HG03575 (cell line): ENCODE results near the gene ZNF710.

Source experiments
- ATAC-seq: cut with Tn5 transposase; IDR thresholded peaks from one replicate; pipeline ENCODE4 v1.9.1; 2021; ENCODE audit not compliant: unreplicated experiment, insufficient number of reproducible peaks, low FRiP score; ENCODE audit errors: extremely low read depth

Gene ZNF710

DNA sequence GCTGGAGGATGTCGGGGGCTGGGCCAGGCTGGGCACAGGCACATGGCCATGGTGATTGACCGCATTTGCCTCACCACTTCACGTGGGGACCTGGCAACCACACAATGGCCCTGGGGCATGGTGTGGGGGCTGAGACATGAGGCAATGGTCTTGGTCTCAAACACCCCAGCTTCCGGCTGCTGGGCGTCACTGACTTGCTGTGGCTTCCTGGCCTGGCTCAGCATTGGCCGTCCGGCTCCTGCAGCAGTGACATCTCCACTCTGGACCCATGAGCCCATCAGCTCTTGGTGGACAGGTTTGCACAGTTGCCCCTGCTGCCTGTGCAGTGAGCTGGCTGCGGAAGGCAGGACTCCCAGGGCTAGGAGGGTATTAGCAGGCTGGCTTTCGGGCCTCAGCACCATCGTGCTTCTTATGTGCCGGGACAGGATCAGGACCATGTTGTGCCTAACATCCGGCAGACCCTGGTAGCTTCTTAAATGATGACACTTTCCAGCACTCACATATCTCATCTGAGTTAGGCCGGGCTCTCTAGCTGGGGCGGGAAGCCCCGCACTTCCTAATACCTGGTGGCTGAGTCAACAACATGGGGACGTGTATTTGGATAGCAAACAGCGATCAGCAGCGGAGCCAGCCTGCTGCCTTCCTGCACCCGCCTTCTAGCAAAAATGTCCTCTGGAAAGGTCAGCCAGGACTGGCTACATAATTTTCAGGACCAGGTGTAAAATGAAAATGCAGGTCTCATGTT is 34.1 kb downstream of the ZNF710 start:
- ATAC-seq = no peak

DNA sequence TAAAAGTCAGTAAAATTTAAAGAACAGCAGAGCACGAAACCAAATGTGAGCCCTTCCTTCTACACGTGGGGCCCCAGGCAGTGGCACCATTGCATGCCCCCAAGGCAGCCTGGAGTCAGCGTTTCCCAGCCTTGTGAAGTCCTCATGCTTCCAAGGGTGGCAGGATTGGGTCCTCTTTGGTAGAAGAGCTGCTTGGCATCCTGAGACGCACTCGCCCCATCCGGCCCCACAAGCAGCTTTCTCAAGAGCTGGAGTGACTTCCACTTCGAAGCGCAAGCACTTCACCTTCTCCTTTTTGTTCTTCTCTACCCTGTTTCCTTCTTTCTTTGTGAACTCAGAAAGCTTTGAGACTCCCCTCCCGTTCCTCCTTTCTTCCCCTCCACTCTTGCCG is 34.7 kb downstream of the ZNF710 start:
- ATAC-seq = no peak

DNA sequence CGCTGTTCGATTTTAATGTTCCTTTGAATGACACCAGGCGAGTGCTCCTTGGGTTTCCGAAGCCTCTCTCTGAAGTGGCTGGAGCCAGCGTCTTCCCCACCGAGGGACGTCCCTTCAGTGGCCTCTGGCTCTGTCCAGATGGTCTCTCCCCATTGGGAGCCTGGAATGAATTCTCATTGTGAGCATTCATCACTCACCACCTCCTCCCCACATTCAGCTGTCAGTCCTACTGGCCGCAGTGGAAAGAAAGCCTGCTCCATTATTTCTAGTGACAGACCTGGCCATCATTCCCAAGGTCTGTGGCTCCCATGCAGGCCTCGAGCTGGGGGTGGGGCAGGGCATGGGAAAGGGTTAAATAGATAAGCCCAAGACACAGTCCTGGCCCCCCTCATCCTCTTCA is 35.2 kb downstream of the ZNF710 start:
- ATAC-seq = no peak

DNA sequence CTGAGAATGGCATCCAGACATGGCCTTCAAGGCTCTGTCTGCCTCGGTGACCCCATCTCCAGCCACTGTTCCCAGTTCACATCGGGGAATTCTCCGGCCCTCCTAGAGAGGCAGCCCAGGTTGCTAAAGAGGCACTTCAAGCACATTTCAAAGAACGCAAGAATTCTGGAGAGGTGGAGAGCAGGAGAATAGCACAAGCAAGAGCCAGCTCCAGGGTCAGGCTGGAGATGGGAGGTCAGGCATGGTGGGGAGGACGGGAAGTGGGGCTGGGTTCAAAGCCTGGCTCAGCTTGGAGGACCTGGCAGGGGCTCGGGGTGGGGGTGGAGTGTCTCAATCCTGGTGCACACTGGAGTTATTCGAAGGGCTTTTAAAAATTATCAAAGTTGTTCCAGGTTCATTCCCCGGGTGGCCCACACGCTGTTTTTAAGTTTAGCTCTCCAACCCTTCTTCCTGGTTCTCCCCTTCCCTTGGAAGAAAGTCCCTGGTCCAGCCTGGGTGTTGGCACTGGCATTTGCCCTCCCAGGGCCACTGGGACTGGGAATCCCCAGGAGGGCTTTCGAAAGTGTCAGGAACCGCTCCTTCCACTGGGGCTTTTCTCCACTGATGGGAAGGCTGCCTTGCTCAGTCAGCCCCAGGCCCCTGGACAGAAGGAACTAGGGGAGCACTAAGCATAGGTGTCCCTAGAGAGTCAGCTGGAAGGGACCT is 35.8 kb downstream of the ZNF710 start:
- ATAC-seq = no peak

DNA sequence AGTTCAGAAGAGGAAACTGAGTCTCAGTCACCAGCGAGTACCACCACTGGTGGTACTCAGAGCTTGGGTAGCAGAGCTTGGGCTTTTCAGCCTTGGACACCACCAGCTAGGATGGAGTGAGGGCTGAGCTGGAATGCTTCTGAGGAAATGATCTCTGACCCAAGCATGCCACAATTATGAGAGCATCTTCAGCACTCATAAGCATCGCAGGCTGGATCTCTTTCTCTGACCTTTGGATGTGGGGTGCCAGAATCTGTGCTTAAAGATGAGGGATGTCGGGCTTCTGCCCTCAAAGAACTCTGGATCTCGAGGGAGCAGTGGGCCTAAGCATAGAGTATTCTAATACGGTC is 36.4 kb downstream of the ZNF710 start:
- no peak for ATAC-seq

DNA sequence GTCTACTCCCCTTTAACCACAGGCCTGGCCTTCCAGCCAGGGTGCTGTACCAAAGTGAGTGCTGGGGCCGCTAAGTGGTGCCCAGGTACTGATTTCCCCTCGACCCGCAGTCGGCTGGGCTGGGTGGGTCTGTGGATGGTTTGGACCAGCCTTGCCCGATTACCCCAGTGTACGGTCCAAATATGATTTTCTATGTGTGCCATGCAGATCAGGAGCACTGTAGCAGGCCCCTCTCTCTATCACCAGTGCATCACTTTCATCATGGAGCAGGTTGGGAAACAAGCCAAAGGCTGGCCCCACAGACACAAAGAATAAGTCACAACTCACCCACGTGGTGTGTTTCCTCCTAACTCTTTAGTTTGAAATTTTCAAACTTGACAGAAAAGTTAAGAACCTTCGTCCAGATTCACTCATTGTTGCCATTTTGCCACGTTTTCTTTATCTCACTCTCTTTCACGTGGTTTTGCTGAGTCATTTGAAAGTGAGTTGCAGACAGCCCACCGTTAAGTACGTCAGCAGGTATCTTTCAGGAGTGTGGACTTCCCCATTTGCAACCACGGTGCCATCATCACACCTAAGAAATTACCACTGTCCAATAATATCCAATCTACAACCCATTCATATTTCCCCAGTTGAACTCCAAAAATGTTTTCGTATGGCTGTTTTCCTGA is 37.0 kb downstream of the ZNF710 start:
- peak; percentile 58 for ATAC-seq

DNA sequence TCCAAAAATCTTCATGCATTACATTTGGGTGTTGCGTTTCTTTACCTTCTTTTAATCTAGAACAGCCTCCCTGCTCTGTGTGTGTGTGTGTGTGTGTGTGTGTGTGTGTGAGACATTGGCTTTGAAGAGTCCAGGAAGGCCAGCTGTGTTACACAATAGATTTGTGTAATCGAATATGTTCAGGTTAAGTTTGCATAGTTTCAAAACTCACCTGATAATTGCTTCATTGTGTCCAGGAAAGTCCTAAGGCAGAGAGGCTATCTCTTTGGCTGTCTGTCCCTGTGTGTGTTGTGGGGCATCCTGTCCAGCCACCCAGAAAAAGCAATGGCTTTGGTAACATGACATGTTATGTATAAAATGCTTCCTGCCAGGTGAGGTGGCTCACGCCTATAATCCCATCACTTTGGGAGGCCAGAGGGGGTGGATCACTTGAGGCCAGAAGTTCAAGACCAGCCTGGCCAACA is 37.5 kb downstream of the ZNF710 start:
- ATAC-seq = no peak

DNA sequence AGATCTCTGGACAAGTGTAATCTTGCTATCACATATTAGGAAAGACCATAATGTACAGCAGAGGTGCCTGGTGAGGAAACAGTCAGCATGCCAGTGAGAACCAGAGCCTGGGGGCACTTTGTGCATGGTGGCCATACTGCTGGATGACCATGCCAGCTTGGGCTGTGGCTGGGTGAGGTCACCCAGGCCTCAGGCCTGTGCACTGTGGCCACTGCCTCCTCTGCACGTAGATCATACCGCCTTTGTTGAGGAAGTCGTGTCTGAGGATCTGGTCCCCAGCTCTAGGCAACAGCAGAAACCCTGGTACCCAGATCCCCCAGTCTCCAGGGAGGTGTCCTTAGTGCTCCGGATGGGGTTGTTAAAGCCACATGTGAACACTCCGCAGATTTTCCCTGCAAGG is 38.9 kb downstream of the ZNF710 start:
- ATAC-seq = no peak

DNA sequence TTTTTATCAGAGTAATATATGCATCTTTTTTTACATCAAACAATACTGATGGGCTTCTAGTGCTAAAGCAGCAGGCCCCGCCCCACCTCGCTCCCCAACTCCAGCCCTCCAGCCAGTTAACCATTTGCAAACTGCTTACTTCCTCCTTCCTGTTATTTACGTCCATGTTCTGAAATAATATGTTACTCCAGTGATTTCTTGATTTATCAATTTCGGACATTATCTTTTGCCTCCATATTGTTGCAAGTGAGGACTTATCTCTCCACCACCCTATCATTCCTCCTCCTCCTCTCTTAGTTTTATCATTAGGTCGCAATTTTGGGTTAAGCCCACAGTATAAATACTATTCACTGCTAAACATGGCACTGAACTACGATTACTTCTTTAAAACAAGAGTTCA is 39.5 kb downstream of the ZNF710 start:
- no peak for ATAC-seq

DNA sequence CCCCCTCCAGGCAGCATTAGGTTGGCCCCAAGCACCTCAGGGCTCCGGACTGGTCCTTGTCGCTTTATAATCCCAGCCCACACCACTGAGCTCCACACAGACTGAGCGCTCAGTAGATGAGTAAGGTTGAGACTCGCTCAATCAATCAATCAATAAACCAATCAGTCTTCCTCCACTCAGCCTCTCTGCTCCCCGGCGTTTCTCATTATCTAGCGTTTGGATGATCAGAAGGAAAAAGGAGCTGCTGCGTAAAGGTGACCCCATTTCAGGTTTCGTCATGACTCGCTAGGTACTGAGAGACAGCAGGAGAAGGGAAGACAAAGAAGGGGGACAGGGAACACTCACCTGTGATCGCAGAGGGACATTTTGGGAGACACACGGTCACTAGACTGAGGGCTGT is 41.2 kb downstream of the ZNF710 start:
- no peak for ATAC-seq

DNA sequence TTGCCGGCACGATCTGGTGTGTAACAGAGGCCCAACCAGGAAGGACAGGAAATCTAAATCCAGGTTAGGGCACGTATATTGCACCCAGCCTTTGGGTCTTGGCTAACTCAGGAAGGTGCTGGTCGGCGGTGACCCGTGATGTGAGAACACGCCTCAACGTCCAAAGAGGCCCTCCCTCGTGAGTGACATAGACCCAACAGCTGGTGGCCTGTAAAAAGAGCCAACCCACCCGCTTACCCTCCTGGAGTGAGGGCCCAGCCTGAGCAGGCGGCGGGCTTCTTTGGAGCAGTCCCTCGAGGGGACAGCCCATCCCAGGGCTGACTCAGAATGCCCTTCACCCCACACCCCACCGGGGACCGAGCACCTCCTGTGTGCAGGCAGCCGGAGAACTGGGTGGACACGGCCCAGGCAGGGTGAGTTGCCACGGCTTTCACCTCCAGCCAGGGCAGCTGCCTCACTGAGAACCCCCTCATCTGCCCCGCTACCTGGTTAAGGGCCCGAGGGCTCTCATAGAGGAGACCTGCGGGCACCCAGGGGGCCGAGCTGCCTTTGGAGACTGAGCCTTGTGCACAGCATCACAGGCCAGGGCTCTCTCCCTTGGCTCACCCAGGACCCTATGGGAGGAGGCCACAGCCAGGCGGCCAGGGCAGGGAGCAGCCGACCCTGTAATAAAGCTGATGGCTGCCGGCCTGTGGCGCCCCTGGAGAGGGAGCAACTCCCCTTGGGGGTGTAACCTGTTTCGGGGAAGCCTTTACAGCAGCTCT is 41.8 kb downstream of the ZNF710 start:
- ATAC-seq = no peak

DNA sequence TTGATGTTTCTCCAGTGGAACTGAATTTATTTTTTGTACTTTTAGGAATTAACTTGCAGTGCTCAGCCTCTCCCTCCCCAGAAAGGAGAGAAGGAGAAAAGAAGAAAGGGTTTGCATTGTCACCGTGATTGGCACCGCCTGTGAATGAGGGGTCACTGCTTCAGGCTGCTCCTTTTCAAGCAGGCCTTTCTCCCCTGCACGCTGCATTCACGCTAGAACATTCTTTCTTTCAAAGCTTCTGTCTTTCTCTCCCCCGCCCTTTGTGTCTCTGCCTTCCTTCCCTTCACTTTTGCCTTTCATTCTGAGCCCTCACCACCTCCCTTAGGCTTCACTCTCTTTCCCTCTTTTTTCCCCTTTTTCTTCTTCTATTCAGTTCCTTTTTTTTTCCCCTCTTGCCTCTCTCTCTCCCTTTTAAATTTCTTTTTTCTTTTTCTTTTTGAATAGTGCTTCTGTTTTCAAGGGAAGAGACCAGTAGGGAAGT is 42.4 kb downstream of the ZNF710 start:
- ATAC-seq = no peak

DNA sequence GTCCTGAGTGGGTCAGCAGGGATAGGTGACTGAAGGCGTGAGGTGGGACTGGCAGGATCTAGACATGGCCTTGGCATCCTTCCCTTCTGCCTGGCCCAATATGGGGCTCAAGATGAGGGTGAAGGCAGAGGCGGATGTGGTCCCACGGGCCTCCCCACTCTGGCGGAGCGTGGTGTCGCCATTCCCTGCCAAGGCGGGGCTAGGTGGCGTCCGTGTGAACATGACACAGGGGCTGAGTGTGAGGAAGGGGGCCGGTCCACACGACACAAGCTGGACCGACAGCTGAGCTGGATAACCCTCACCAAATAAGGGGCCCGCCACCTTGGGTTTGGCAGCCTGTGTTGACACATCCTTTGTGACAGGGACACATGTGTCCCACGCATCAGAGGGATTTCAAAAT is 43.1 kb downstream of the ZNF710 start:
- no peak for ATAC-seq

DNA sequence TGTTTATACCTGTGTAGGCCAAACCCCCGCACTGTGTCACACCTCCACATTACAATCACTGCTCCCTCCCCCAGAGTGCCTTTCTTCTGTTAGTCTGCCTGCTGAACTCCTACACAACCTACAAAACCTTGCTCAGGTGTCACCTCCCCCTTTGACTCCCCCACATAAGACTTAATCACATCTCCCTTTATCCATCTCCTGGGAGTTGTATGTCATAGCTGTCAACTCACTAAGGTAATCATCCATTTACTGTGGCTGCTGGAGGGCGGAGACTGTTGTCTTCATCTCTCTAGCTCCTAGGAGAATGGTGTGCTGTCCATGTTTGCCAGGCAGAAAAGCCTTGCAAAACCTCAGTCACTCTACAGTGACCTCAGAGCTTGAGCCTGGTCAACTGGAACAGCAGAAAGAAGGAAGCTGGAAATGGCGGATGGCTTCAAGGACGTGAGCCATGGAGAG is 43.8 kb downstream of the ZNF710 start:
- ATAC-seq = no peak

DNA sequence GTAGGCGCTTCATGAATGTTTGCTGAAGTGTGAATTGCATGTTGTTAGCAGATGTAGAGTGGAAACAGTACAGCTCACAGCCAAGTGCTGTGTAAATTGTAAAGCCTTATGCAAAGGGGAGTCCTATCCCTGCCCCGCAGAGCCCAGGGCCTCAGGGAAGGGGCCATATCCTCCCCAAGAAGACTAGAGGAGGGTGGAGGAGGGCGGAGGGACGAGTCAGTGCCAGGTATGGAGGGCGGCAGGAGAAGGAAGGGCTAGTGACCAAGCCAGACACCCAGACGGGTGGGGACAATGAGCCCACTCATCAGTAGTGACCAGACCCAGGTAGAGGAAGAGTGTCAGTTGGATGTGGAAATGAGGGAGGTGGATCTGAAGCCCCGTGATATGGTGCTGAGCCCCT is 45.2 kb downstream of the ZNF710 start:
- no peak for ATAC-seq

DNA sequence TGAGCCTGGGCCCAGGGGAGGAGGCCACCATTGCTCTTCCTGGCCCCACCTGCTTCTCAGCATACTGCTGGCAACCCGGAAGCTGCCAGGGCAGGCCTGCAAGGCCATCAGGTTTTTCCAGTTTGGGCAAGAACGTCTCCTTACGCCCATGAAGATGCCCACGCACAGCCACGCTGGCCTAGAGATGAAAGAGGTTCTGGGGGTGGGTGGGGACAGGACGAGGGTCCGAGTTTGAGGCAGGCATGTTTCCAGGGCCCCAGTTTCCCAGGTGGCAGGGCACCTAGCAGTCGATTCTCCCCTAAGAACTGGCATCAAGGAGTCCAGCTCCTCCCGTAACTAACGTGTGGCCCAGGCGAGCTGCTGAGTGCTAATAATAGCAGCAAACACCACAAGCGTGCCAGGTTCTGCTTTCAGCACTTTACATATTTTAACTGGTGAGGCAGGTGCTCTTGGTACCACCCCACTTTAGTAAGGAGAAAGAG is 45.8 kb downstream of the ZNF710 start:
- no peak for ATAC-seq

DNA sequence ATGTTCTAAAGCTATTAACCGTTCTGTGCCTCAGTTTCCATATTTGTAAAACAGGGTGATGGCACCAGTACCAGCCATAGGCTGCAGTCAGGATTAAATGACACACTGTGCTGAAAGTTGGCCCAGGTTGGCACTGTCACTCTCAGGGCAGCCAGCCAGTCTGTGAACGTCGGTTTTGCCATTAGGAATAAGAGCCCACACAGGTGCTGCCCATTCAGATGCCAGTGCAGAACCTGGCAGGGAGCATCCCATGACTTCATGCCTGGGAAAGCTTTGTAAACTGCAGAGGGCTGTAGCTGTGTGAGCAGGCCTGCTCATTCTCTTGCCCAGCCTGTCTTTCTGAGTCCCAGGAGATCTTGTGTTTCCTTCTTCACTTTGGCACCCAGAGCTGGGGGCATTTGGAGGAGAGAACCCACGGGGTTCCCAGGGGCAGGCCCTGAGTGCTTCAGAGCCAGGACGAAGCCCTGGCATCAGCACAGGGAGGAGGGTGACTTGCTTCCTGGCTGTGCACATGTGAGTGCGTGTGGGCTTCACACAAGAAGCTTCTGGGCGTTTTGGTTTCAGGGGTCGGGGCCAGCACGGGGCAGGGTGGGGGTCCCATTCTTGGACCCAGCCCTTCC is 46.9 kb downstream of the ZNF710 start:
- ATAC-seq = no peak

DNA sequence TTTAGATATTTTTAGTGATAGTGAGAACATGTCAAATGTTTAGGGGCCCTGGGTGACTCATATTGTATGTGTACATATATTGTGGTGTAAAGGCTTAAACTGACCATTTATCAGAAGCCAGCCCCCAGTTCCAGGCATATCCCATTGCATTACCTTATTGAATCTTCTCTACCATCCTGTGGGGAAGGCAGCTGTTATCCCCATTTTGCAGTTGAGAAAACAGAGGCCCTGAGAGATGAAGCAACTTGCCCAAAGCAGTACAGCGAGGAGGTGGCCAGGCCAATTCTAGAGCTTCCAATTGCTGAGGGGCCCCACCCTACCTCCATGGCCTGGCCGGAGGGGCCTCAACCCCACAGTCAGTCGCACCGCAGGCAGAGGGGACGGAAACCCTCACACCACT is 47.9 kb downstream of the ZNF710 start:
- no peak for ATAC-seq
